Activated naive CD4-positive, alpha-beta T cell treated with anti-CD3 and anti-CD28 coated beads for 36 hours (primary cell): ENCODE measurements around the gene TRMT13. TPM values are rescaled to one million over a fixed set of nuclear protein-coding genes. Genes with fewer than 3 reads are reported as not detected.

Experiments
- CTCF ChIA-PET: fragments of 350-600 bp; sonication (Branson Sonifier 250); formaldehyde crosslinking; loops from one replicate; lab custom pipeline; 2021; ENCODE audit warnings: antibody characterized with exemption; lab: Charles Lee
- DNase-seq: peaks from one replicate; pipeline ENCODE4 v3.0.0-alpha.2; 2020
- H3K27ac Mint-ChIP-seq: one replicate; pipeline ENCODE4 v1.8.0; 2021; ENCODE audit warnings: mild to moderate bottlenecking, mixed read lengths
- H3K27me3 Mint-ChIP-seq: one replicate; pipeline ENCODE4 v1.8.0; 2021; ENCODE audit warnings: low read depth, mixed read lengths
- H3K36me3 Mint-ChIP-seq: one replicate; pipeline ENCODE4 v1.8.0; 2021; ENCODE audit warnings: low read depth, mixed read lengths
- H3K4me1 Mint-ChIP-seq: one replicate; pipeline ENCODE4 v1.8.0; 2021; ENCODE audit warnings: low read depth, mixed read lengths
- H3K4me3 Mint-ChIP-seq: one replicate; pipeline ENCODE4 v1.8.0; 2021; ENCODE audit warnings: mild to moderate bottlenecking, moderate library complexity, mixed read lengths
- H3K9me3 Mint-ChIP-seq: one replicate; pipeline ENCODE4 v1.8.0; 2021; ENCODE audit warnings: mixed read lengths
- intact Hi-C: fragments of 100-400 bp; cut with micrococcal nuclease; formaldehyde crosslinking; loops from one replicate; pipeline ENCODE4 v1.15.1; 2023
- total RNA-seq, 2 experiments: library from RNA; stranded (reverse); gene quantifications; one replicate each; pipeline ENCODE4 v1.2.3, GENCODE V29; 2021

Gene TRMT13
- total RNA-seq, 2 experiments from 2014 or later, result 12.9 to 16.6 TPM

- DNase-seq, result no peak
- peak overlapping the region; percentile 91 for H3K4me3 Mint-ChIP-seq
- H3K9me3 Mint-ChIP-seq, result no peaks in the 10 kb centered on the region
- H3K4me1 Mint-ChIP-seq, result peaks cover 38% of the 10 kb centered on the region
- no peaks in the 10 kb centered on the region for H3K27me3 Mint-ChIP-seq
- peaks cover 3% of the 10 kb centered on the region for H3K36me3 Mint-ChIP-seq
- intact Hi-C loops, result loop anchor here (1.0 to 2.0 kb wide), 3 partner anchors 85 to 765 kb away; partner anchors contain the start of genes AGL and SLC30A7
- H3K27ac Mint-ChIP-seq, result no peak overlapping the region
- CTCF ChIA-PET, result no interaction called here
Observed at GRCh38 chr1:100131623-100132022, 1.3 kb upstream of the TRMT13 start.

DNA sequence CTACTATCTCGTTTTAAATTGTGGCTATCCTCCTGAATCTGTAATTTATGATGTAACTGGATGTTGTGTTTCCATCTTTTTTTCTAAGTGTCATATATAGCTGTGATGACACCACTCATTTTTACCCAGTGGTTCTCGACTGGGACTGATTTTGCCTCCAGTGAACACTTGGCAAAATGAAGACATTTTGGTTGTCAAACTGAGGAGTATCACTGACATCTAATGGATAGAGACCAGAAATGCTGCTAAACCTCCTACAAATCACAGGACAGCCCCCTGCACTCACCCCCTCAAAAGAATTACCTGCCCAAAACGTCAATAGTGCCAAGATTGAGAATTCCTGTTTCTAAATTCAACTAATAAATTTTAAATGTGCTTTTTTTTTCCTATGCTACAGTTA, 1.9 kb downstream of the TRMT13 start:
- no peak for DNase-seq
- Mint-ChIP-seq H3K4me3 (peak overlapping the region; percentile 33), H3K27ac (no peak overlapping the region), H3K27me3 (no peaks in the 10 kb centered on the region), H3K9me3 (no peaks in the 10 kb centered on the region), H3K36me3 (peaks cover 8% of the 10 kb centered on the region), H3K4me1 (peaks cover 29% of the 10 kb centered on the region)
- intact Hi-C loops, result no loop called here
- CTCF ChIA-PET, result interaction anchor here (0.7 kb wide), 2 partner anchors 41 to 322 kb away, joined by 3 to 4 read pairs; no protein-coding TSS in a partner anchor

DNA sequence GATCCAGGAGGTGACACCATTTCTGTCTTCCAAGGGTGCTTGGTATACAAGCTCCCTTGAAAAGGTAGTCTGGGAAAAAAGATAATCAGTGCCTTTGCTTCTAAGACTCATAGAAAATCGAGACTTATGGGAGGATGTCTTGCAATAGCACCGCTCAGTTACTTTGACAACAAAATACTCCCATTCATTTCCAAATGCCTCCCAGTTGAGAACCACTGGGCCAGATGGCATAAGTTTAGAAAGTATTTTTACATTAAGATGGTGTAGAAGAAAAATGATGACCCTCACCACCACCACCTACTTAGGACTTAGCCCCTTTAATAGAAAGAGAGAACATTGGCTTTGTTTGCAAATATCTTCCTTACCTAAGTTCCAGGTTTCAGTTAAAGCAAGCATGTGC, 4.6 kb downstream of the TRMT13 start:
- intact Hi-C loops, result no loop called here
- Mint-ChIP-seq H3K4me3 (no peak overlapping the region), H3K36me3 (peaks cover 17% of the 10 kb centered on the region), H3K4me1 (peaks cover 16% of the 10 kb centered on the region), H3K9me3 (no peaks in the 10 kb centered on the region), H3K27me3 (no peaks in the 10 kb centered on the region), H3K27ac (no peak overlapping the region)
- no peak for DNase-seq
- CTCF ChIA-PET, result interaction anchor here (0.6 kb wide), 1 partner anchor 162 kb away, joined by 3 read pairs; no protein-coding TSS in a partner anchor

DNA sequence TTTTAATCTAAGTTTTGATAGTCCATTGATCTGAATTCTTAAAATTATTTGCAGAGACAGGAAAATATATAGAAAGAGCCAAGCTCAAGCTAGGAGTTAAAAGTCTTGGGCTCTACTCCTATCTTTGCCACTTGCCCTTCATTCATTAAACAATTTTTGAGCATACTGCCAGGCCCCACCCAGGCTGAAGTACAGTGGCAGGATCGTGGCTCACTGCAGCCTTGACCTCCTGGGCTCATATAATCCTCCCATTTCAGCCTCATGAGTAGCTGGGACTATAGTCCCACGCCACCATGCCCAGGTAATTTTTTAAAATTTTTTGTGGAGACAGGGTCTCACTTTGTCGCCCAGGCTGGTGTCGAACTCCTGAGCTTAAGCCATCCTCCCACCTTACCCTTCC, 8.2 kb downstream of the TRMT13 start:
- Mint-ChIP-seq H3K27me3 (no peaks in the 10 kb centered on the region), H3K27ac (no peak overlapping the region), H3K9me3 (no peaks in the 10 kb centered on the region), H3K4me3 (no peak overlapping the region), H3K4me1 (peaks cover 4% of the 10 kb centered on the region), H3K36me3 (peaks cover 24% of the 10 kb centered on the region)
- intact Hi-C loops, result no loop called here
- DNase-seq, result no peak
- CTCF ChIA-PET, result interaction anchor here (1.3 kb wide), 1 partner anchor 319 kb away, joined by 4 read pairs; no protein-coding TSS in a partner anchor

GRCh38 chr1:100142343-100142742, 9.4 kb downstream of the TRMT13 start:
- Mint-ChIP-seq H3K4me1 (peaks cover 4% of the 10 kb centered on the region), H3K9me3 (no peaks in the 10 kb centered on the region), H3K36me3 (peaks cover 25% of the 10 kb centered on the region), H3K4me3 (no peak overlapping the region), H3K27ac (no peak overlapping the region), H3K27me3 (no peaks in the 10 kb centered on the region)
- CTCF ChIA-PET, result no interaction called here
- intact Hi-C loops, result no loop called here
- DNase-seq, result no peak

- no peak overlapping the region for H3K4me3 Mint-ChIP-seq
- H3K36me3 Mint-ChIP-seq, result peaks cover 22% of the 10 kb centered on the region
- intact Hi-C loops, result no loop called here
- DNase-seq, result no peak
- H3K27ac Mint-ChIP-seq, result no peak overlapping the region
- H3K9me3 Mint-ChIP-seq, result no peaks in the 10 kb centered on the region
- peaks cover 4% of the 10 kb centered on the region for H3K4me1 Mint-ChIP-seq
- CTCF ChIA-PET, result interaction anchor here (0.7 kb wide), 1 partner anchor 317 kb away, joined by 3 read pairs; no protein-coding TSS in a partner anchor
- H3K27me3 Mint-ChIP-seq, result no peaks in the 10 kb centered on the region
Observed at GRCh38 chr1:100145116-100145515, 12.2 kb downstream of the TRMT13 start.

GRCh38 chr1:100146958-100147357, 14.0 kb downstream of the TRMT13 start:
- Mint-ChIP-seq H3K4me1 (peaks cover under 1% of the 10 kb centered on the region), H3K9me3 (no peaks in the 10 kb centered on the region), H3K27ac (no peak overlapping the region), H3K36me3 (peaks cover 16% of the 10 kb centered on the region), H3K27me3 (no peaks in the 10 kb centered on the region), H3K4me3 (no peak overlapping the region)
- CTCF ChIA-PET, result no interaction called here
- DNase-seq, result no peak
- intact Hi-C loops, result no loop called here

DNA sequence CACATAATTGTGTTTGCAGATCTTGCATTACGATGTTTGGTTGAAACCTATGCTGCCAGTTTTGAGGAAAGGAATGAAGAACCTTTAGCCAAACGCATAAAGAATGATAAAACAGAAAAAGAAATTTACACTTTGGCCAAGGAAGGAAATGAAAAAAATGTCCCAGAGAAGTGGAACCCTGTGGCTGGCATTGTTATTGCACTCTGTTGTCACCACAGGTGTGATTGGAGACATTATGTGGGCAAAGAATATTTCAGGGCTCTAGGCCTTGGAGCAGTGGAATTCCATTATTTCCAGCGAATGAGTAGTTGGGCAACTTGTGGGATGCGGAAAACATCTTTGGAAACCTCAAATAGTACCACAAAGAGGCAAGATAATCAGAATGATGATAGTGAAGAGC, 14.9 kb downstream of the TRMT13 start:
- peaks cover 13% of the 10 kb centered on the region for H3K36me3 Mint-ChIP-seq

GRCh38 chr1:100151679-100152078, 18.7 kb downstream of the TRMT13 start:
- Mint-ChIP-seq H3K27me3 (no peaks in the 10 kb centered on the region), H3K4me1 (peaks cover 6% of the 10 kb centered on the region), H3K9me3 (no peaks in the 10 kb centered on the region), H3K4me3 (no peak overlapping the region), H3K36me3 (peaks cover 5% of the 10 kb centered on the region), H3K27ac (no peak overlapping the region)
- intact Hi-C loops, result no loop called here
- no peak for DNase-seq
- CTCF ChIA-PET, result no interaction called here

More for the DNA sequence above, 14.9 kb downstream of the TRMT13 start:
- H3K4me1 Mint-ChIP-seq, result peaks cover 6% of the 10 kb centered on the region
- H3K27me3 Mint-ChIP-seq, result no peaks in the 10 kb centered on the region
- no peak overlapping the region for H3K27ac Mint-ChIP-seq
- DNase-seq, result no peak
- CTCF ChIA-PET, result no interaction called here
- no peak overlapping the region for H3K4me3 Mint-ChIP-seq
- no peaks in the 10 kb centered on the region for H3K9me3 Mint-ChIP-seq
- intact Hi-C loops, result no loop called here

DNA sequence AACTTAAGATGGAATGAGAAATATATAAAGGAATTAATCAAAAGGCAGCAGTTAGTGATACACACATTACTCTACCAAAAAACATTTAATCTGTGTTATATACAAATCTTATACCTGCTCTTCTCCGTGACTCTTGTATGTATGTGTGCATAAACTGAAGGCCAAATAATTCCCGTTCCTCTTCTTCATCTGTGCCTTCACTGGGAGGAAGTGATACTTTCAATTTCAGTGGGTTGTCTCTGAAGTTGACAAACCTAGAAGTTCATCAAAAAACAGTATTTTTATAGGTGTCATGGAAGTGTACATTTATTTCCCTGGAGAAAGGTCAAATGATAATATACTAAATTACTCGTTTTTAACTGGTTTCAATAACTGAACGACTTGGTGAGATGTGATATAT, 19.3 kb downstream of the TRMT13 start:
- H3K36me3 Mint-ChIP-seq, result peaks cover 5% of the 10 kb centered on the region
- no peaks in the 10 kb centered on the region for H3K27me3 Mint-ChIP-seq
- peaks cover 6% of the 10 kb centered on the region for H3K4me1 Mint-ChIP-seq
- CTCF ChIA-PET, result interaction anchor here (0.8 kb wide), 1 partner anchor 302 kb away, joined by 3 read pairs; no protein-coding TSS in a partner anchor
- DNase-seq, result no peak
- intact Hi-C loops, result no loop called here
- no peaks in the 10 kb centered on the region for H3K9me3 Mint-ChIP-seq
- H3K4me3 Mint-ChIP-seq, result no peak overlapping the region
- H3K27ac Mint-ChIP-seq, result no peak overlapping the region

GRCh38 chr1:100162881-100163280, 29.9 kb downstream of the TRMT13 start:
- no peaks in the 10 kb centered on the region for H3K4me1 Mint-ChIP-seq
- no peaks in the 10 kb centered on the region for H3K9me3 Mint-ChIP-seq
- H3K27ac Mint-ChIP-seq, result no peak overlapping the region
- CTCF ChIA-PET, result interaction anchor here (0.7 kb wide), 1 partner anchor 102 kb away, joined by 4 read pairs; no protein-coding TSS in a partner anchor
- no peak overlapping the region for H3K4me3 Mint-ChIP-seq
- no peak for DNase-seq
- intact Hi-C loops, result no loop called here
- no peaks in the 10 kb centered on the region for H3K36me3 Mint-ChIP-seq
- no peaks in the 10 kb centered on the region for H3K27me3 Mint-ChIP-seq

DNA sequence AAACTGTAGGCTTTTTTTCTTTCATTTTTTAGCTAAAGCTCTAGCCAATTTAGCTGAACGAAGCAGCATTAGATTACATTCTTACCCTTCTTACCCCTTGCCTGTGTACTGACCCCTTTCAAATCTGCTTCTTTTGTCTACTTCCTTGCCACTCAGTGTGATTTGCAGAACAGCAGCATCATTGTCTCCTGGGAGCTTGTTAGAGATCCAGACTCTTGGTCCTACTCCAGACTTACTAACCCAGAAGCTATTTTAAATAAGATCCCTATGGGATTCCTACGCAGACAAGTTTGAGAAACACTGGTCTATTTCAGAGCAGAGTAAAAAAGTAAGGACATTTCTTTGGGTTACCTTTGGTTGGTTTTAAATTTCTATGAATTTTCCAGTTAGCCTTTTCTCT, 31.3 kb downstream of the TRMT13 start:
- DNase-seq, result no peak
- H3K36me3 Mint-ChIP-seq, result no peaks in the 10 kb centered on the region
- no peaks in the 10 kb centered on the region for H3K27me3 Mint-ChIP-seq
- no peaks in the 10 kb centered on the region for H3K9me3 Mint-ChIP-seq
- no peak overlapping the region for H3K27ac Mint-ChIP-seq
- intact Hi-C loops, result no loop called here
- no peaks in the 10 kb centered on the region for H3K4me1 Mint-ChIP-seq
- H3K4me3 Mint-ChIP-seq, result no peak overlapping the region
- CTCF ChIA-PET, result interaction anchor here (0.5 to 1.0 kb wide), 2 partner anchors 14 to 300 kb away, joined by 3 read pairs; partner anchors contain the start of gene LRRC39

- Mint-ChIP-seq H3K36me3 (no peaks in the 10 kb centered on the region), H3K9me3 (no peaks in the 10 kb centered on the region), H3K27ac (no peak overlapping the region), H3K4me1 (no peaks in the 10 kb centered on the region), H3K4me3 (no peak overlapping the region), H3K27me3 (no peaks in the 10 kb centered on the region)
- no peak for DNase-seq
- CTCF ChIA-PET, result interaction anchor here (0.5 to 1.0 kb wide), 2 partner anchors 13 to 299 kb away, joined by 3 read pairs; partner anchors contain the start of gene LRRC39
- intact Hi-C loops, result no loop called here
Observed at GRCh38 chr1:100164702-100165101, 31.7 kb downstream of the TRMT13 start.
